Gastroesophageal sphincter (tissue), 3 donors: ENCODE measurements around the gene GGNBP2.

Experiments
- CTCF ChIP-seq, 4 experiments: fragments of 200-600 bp in 2 of 4; fragments of 450-650 bp in 2 of 4; sonication (generic) in 1 of 4; IDR thresholded peaks; one replicate each; pipeline ENCODE4 v1.5.1; 2017 to 2019; ENCODE audit warnings: antibody characterized with exemption in 4 of 4, mild to moderate bottlenecking in 2 of 4, moderate library complexity in 2 of 4
- EP300 ChIP-seq: sonication (generic); formaldehyde crosslinking; IDR thresholded peaks from one replicate; pipeline ENCODE4 v1.6.1; 2017; ENCODE audit warnings: antibody characterized with exemption, mild to moderate bottlenecking
- POLR2A ChIP-seq, 2 donors: fragments of 450-650 bp; IDR thresholded peaks; one replicate each; pipeline ENCODE4 v1.6.1; 2017; ENCODE audit warnings: antibody characterized with exemption in 2 of 2, mild to moderate bottlenecking in 2 of 2, moderate library complexity in 1 of 2
- POLR2AphosphoS5 ChIP-seq: sonication (generic); formaldehyde crosslinking; IDR thresholded peaks from one replicate; pipeline ENCODE4 v1.6.1; 2017; ENCODE audit warnings: antibody characterized with exemption

DNA sequence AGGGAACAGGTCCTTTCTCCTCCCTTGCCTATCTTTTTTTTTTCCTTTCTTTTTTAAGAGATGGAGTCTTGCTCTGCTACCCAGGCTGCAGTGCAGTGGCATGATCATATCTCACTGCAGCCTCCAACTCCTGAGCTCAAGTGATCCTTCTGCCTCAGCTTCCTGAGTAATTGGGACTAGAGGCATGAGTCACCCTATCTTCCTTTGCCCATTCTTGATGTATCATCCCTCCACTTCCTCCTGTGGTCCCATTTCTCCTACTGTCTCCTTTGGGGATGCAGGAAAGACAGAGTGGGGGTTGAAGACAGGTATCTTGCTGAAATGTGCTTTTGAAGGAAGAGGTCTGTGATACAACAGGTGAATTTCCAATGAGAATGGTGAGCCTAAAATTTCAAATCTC is 15.6 kb upstream of the GGNBP2 start:
- TF ChIP-seq POLR2A (IDR thresholded peaks at IDR 0.05) (no peak), CTCF (IDR thresholded peaks at IDR 0.05) (no peak), EP300 (no peak), POLR2AphosphoS5 (no peak)
